HPDE6-E6E7 (cell line): ENCODE measurements around the gene PLXNB1.
"Not testable (repeated sequence)": the region's sequence is repeated elsewhere in the genome, so short reads cannot be mapped to it uniquely, and the experiment has no call there.

Experiments used
- DNase-seq: peaks from one replicate; pipeline ENCODE4 v3.0.0; 2011; ENCODE audit warnings: missing footprints; ENCODE audit errors: extremely low spot score

The PLXNB1 gene

DNA sequence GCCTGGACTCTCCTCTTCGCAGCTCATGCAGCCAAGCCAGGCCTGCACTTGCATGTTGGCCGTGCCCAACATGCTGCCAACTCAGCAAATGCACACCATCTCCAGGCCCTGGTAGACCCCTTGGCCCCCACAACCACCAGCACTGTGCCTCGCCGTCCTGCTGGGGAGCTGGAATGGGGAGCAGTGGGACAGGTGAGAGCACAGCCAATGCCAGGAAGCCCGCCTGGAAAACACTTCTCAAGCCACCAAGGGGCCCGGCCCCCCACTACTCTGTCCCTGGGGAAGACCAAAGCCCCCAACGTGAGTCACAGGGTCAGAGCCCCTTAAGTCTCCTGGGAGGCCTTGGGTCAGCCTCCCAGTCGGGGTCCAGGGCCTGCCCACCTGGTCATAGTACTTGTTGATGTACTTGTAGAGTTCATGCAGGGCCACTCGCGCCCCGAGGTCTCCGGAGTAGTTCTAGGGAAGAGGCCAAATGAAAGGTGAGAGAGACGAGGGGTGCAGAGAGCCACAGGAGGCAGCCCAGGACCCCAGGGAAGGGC lies 24.5 kb downstream of the PLXNB1 start:
- no peak for DNase-seq

DNA sequence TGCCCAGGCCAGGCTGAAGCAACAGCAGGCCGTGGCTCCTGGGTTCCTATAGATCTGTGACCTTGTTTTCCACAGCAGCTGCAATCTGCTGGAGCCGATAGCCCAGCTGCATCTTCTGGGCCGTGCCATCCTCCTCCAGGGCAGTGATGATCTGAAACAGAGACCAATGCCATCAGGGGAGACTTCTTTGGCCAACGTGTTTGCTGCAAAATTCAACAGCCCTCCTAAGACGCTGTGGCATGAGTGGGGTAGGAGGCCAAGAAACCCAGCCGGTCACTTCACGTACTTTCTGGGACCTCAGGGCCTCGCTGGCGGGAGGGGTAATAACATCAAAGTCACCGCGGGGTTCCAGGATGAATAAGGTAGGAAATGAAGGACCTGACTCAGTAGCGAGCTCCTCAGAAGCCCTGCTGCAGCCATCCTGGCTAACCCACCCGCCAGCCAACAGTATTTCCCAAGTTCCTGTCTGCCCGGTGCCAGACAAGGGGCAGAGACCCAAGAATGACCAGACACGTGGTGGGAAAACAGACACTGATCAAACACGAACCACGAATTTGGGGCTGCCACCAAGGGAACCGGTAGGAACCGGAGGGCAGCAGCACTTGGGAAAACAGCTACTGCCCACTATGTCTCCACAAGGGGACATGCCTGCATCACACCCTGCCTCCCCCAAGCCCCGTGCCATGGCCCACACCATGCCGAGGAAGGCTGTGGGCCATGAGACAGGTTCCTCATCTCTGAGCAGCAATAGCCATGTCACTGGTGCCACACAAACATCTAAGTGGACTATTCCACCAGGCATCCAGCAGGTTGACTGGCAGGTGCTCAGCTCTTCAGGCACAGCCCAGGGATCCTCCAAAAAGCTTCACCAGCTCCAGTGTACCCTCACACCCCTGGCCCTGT lies 25.2 kb downstream of the PLXNB1 start:
- no peak for DNase-seq

DNA sequence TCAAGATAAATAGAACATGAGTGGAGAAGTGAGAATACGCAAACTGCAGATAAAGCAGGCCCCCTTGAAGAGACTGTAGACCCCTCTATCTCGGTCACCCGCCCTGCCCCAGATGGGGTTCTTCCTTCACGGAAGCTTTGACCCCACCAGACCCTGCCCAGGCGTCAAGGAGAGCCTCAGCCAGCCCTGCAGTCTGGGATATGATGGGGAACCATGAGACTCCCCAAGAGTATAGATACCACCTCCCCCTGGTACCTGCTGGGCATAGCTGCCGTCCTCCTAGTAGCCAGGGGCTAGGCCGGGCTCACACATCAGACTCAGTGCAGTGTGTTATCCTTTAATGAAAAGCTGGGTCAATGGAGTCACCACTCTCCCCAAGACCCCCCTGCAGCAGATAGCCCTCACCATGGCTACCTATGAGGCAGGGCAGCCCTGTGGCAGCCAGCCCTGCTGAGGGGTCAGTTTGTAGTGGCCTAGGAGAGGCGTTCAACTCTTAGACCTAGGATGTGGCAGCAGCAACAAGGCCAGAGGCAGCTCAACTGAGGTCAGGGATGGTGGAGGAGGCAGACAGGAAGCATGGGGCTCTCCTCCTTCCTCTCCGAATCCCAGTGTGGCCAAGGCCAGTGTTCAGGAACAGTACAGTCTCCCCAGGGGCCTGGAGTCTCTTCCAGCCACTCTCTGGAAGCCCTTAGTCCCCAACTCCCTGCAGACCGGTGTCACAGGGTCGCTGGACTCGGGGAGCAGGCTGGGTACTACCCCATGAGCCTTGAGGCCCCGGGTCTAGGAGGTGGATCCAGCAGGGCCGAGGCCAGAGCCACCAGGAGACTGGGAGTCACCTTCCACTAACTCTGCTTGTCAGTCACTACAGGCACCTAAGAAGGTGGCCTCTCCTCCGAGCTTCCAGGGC lies 26.1 kb downstream of the PLXNB1 start:
- no peak for DNase-seq

DNA sequence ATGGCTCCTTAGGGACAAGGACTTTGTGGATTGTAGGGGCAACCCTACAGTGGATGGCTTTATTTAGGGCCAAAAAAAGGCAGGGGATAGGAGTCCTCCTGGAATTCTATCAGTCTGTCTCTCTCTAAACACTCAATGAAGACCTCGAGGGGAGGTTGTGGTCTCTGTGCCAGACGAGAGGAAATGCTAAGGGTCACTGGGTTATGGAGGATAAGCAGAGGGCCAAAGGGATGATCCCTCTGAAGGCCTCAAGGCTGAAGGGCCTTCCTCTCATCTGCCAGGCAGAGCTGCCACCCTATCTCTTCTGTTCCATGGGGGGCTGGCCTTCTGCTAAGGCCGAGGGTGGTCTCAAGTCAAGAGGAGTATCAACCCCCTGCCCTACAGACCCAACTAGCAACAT lies 27.0 kb downstream of the PLXNB1 start:
- no peak for DNase-seq

DNA sequence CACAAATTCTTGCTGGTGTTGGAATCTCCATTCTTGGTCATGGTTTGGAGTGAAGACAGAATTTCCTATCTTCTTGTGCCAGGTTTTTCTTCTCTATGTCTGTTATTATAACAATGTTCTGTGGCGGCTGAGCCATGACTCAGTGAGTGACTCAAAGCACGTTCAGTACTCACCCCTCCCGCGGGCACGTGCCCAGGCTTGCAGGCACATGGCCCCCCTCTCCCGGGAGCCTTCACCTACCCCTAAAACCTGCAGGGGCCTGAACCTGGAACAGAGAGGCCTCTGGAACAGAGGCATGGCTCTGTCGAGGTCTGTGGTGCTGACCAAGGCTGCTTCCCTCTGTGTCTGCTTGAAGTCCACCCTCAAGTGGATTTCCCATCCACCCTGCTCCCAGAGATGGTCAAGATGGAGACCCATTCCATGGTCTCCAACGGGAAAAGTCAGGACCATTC lies 27.6 kb downstream of the PLXNB1 start:
- DNase-seq: peak; percentile 67

DNA sequence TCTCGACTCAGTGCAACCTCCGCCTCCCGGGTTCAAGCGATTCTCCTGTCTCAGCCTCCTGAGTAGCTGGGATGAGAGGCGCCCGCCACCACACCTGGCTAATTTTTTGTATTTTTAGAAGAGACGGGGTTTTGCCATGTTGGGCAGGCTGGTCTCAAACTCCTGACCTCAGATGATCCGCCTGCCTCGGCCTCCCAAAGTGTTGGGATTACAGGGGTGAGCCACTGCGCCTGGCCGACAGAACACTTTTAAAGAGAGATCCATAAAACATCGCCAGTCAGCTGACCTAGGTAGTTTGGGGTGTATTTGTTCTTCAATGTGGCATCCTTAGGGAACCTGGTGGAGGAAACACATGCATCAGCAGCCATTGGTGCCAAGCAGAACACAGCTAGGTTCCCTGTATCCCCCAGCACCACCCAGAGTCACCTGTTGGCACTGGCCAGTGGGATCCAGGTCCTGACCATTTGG lies 28.4 kb downstream of the PLXNB1 start:
- DNase-seq: not testable (repeated sequence)

DNA sequence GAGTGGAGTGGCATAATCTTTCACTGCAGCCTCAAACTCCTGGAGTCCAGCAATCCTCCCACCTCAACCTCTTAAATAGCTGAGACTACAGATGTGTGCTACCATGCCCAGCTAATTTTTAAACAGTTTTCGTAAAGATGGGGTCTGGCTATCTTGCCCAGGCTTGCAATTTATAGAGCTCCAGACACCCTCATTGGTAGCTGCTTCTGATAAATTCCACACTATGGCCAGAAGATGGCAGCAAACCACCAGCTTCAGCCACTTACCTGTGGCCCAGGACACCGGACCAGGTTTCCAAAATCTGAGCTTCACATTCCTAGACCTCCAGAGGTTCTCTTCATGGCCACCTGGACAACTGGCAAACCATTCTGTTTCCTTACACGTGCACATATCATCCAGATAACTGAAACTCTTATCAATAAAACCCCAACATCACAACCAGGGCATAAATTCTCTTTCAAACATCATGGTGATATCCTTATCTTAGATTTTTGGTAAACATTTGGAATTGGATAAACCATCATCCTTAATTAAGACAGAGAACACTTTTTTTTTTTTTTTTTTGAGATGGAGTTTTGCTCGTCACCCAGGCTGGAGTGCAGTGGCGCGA lies 29.0 kb downstream of the PLXNB1 start:
- DNase-seq: peak; percentile 32

DNA sequence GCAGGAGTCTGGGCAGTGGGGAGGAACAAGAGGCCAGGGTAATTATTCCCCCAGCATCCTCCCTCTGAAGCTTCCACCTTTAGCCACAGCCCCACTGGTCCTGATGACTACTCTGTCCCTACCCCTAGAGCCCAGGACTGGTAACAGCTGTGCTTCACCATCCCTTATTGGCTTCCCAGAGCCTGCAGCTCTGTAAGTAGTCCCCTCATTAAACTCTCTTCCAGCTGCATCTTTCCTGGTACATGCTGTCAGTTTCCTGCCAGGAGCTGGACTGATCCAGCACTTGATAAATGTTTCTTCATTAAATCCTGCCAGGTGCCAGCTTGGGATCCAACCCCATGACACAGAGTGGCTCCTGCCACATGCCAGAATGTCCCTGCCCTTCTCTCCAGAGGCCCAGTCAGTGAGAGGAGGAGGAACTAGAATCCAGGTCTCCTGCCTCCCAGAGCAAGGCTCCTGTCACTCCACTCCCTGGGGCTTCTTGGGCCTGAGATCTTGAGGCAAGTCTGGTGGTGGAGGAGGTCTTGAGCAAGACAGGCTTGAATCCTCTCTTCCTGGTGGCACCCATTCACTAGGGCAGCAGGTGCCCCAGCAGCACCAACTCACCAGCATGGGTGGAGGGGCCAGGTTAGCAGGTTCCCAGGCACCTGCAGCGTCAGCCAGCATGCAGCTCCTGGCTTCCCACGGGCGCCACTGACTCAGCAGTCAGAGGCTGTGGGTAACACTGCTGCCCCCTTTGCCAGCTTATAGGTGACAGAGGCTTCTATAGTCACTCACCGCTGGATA lies 30.3 kb downstream of the PLXNB1 start:
- no peak for DNase-seq

DNA sequence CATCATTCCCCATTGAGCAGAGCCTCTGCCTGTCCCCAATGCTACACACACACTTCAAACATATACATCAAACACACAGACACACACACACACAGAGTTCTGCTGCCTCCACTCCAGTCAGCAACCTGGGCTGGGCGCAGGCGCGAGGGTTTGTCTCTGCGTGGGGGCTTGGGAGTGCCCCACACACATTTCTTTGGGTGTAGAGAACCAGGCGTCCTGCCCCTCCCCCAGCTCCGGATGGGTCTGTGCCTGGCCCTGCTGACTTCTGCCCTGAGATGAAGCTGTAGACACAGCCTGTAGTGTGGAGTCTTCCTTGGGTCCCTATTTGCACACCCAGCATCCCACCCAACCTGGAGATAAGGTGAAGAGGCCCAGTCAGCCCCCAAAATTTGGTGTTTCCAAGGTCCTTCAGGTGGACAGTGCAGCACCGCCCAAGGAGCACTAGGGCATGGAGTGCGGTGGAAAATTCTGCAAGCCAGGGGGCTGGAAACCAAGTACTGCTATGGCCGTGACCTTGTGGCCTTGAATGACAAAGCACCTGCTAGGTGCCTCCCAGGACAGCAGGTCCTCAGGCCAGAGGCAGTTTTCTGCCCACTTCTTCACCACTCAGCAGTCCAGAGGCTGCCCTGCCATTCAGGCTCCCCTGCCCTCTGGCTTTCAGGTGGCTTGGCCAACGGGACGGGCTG lies 31.0 kb downstream of the PLXNB1 start:
- DNase-seq: no peak

DNA sequence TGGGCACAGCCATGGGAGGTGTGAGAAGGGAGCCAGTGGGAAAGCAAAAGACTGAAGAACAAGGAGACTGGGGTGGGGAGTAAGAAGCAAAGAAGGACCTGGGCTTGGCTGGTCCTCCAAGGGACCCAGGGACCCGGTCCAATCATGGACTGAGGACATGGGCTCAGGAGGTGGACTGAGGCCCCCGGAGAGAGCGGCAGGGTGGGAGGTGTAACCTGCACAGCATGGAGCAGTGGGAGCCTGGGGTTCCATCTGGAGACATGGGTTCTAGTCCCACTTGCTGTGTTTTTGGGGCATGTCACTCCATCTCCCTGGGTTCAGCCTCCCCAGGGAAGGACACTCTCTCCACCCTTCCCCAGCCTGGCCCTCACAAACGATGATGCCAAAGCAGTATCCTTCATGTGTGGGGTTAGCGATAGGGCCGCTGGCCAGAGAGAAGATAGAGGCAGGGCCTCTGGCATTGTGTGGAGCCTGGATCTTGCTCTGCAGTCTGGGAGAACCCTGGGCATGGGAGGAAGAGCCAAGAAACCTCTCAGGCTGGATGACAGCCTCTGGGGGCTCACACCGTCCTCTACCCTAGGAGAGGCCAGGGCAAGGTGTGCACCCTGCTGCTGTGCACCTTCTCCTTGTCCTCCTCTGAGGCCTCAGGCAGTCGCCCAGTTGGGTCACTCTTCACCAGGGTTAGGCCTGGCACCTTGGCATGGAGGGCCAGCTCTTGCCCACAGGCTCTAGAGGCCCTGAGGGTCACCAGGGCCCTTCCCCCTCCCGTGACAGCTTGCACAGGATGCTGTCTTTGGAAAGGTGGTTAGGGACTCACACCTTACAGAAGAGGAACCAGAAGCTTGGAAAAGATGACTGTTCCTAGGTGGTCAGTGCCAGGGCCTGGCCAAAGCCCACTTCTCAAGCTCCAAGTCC lies 31.9 kb downstream of the PLXNB1 start:
- no peak for DNase-seq

DNA sequence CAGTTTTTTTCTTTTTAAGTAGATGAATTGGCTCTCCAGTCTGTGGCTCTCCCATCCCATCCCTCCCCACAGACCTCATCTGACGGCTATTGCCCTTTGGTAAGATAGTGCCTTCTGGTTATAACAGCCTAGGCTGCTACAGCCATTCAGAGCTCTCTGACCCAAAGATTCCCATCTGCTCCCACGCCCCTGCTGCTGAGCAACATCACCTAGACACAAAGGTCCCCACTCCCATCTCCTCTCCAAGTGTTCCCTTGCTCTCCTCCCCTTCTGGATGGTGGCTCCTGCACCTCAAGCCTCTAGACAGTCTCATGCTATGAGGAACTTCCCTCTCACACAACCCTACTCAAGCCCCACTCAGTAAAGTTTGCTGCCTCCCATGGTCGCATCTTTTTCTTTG lies 34.2 kb downstream of the PLXNB1 start:
- no peak for DNase-seq

DNA sequence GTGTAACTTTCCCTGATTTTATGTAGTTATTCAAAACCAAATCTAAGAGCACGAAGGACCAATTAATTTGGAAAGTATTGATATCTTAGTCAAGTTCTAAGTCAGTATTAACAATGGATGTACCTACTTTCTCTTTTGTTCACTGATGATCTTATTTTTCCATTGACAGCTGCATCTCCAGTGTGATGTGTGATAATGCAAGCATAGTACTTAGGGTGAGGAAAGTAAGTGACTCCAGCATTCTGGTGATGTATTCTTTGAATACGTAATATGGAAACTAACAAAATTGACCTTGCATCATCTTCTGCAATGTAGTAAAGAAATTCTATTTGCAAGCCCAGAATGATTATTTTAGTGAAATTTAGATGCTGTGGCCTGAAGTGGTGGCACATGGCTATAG lies 35.5 kb downstream of the PLXNB1 start:
- DNase-seq: no peak

DNA sequence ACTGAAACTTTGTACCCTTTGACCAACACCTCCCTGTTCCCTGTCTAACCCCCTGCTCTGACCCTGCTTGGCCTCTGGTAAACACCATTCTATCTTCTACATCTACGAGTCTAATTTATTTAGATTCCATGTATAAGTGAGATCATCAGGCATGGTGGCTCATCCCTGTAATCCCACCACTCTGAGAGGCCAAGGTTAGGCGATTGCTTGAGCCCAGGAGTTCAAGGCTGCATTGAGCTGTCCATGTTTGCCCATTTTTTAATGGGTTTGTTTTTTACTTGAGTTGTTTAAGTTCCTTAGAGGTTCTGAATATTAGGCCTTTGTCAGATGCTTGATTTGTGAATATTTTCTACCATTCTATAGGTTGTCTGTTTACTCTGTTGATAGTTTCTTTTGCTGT lies 40.9 kb downstream of the PLXNB1 start:
- no peak for DNase-seq

DNA sequence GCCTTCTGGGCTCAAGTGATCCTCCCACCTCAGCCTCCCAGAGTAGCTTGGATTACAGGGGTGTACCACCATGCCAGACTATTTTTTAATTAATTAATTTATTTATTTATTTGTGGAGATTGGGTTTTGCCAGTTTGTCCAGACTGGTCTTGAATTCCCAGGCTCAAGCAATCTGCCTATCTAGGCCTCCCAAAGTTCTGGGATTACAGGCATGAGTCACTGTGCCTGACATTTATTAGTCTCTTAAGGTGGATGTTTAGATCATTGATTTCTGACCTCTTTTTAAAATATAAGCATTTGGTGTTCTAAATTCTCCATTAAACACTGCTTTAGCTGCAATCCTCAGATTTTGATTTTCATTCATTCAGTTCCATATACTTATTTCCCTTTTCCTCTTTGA lies 42.3 kb downstream of the PLXNB1 start:
- no peak for DNase-seq

DNA sequence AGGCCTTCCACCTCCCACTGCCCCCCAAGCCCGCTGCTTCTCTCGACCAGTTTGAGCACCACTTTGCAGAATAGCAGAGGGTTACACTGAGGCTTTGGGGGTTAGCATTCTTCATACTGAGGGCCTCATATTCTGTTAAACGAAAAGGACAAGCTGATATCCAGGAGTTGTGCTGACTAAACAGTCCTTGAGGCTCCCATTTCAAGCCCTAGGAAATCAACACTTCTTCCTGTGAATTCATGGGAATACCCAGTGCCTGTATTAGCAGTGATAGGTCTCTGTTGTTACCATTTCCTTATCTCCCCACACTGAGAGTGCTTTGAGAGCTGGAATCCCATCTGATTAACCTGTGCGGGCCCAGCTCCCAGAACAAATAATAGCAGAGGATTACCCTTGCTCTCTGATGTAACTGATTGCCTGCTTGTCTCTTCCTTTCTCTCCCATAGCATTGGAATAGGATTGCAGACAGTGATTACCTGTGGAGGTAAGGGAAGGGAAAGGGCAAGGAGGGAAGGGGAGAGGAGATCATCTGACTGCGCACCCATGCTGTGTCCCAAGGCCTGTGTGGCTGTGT lies 56.9 kb downstream of the PLXNB1 start:
- DNase-seq: no peak

DNA sequence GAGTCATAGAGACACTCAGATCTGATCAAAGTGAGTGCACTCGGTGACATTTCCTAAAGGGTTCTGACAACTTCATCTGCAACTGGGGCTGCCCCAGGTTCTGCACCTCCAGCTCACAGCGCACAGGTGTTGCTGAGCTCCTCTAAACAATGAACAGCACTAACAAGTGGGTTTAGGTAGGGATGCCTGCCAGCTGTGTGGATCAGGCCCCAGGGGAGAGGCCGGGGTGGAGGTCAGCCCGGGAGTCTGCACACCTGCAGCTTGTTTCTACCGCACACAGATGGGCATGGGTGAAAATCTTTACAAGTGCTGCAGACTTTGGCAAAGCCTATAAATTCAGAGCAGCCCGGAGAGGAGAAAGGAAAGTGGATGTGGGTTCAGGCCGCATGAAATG lies 57.5 kb downstream of the PLXNB1 start:
- no peak for DNase-seq

DNA sequence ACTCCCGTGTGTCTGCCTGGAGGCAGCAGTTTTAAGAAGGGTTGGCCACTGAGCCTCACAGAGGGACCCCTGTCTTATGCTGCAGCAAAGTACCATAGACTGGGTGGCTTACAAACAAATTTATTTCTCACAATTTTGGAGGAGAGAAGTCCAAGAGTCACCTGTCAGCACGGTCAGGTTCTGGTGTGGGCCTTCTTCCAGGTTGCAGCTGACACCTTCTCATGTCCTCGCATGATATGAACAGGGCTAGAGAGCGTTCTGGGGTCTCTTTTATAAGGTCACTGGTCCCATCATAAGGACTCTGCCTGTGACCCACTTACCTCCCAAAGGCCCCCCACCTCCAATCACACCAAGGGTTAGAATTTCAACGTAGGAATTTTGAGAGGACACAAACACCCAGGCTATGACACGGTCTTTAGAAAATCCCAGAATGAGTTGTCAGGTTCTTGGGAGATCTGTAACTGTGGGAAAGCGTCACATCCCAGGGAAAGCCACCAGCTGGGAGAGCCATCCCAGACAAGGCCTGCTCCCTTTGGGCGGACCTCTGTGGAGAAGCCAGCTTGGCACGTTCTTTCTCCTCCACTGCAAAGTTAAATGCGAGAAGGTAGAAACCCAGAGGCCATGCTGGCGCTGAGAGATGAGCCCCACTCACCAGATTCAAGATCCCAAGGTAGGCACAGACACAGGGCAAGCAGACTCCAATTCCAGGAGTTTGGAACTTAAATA lies 58.1 kb downstream of the PLXNB1 start, which contains the start of gene FBXW12:
FBXW12 (plus strand) TSS at position 569 of the 726 bp plus-strand sequence. CDS start 549 bp downstream, outside the sequence.
- DNase-seq: no peak

DNA sequence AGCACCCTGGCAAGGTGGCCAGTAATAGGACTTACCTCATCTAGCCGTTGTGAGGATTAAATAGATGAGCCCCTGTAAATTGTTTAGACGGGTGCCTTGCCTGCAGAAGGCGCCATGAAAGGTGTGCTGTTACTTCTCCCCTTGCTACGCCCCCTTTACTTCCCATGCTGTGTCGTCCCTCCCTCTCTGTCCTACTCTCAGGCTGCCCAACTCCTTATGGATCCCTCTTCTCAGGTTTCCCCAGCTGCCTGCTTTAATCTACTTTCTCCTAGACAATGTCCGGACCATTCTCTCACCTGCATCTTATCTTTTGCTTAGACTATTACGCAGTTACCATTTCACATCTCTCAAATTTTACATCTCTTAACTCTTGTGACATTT lies 59.6 kb downstream of the PLXNB1 start:
- no peak for DNase-seq
